PFSK-1 (cell line): ENCODE data around the gene PKN1.

Experiments
- FOXP2 ChIP-seq: optimal IDR thresholded peaks from 2 replicates; pipeline ENCODE3; 2011; ENCODE audit warnings: borderline replicate concordance, control low read depth, inconsistent platforms; ENCODE audit not compliant: insufficient read depth; ENCODE audit errors: extremely low read length, extremely low read depth
- POLR2AphosphoS5 ChIP-seq: IDR thresholded peaks from 2 replicates; pipeline ENCODE4 v1.6.1; 2012; ENCODE audit warnings: low read depth, mild to moderate bottlenecking, control low read depth, low read length, moderate library complexity
- SIN3A ChIP-seq: IDR thresholded peaks from 2 replicates; pipeline ENCODE4 v1.6.1; 2012; ENCODE audit warnings: mild to moderate bottlenecking, low read length, moderate library complexity, borderline replicate concordance; ENCODE audit not compliant: insufficient read depth
- TAF1 ChIP-seq: IDR thresholded peaks from 2 replicates; pipeline ENCODE4 v1.6.1; 2012; ENCODE audit warnings: low read length, control low read depth, borderline replicate concordance; ENCODE audit not compliant: insufficient read depth
- TF ChIP-seq, protein P1 (sequence below), 2 experiments: IDR thresholded peaks; 2 replicates each; pipeline versions ENCODE4 v1.6.1 to v1.8.0; 2011 to 2012; ENCODE audit warnings: low read depth in 2 of 2, low read length in 2 of 2, control low read depth in 1 of 2, inconsistent platforms in 1 of 2, mild to moderate bottlenecking in 1 of 2, moderate library complexity in 1 of 2; ENCODE audit not compliant: insufficient read depth in 1 of 2

Gene PKN1

GRCh38 chr19:14412996-14413692 lies 20.0 kb upstream of the PKN1 start:
- TF ChIP-seq TAF1 = no peak
- no peak for TF ChIP-seq FOXP2
- no peak for TF ChIP-seq SIN3A
- TF ChIP-seq, protein P1, sequence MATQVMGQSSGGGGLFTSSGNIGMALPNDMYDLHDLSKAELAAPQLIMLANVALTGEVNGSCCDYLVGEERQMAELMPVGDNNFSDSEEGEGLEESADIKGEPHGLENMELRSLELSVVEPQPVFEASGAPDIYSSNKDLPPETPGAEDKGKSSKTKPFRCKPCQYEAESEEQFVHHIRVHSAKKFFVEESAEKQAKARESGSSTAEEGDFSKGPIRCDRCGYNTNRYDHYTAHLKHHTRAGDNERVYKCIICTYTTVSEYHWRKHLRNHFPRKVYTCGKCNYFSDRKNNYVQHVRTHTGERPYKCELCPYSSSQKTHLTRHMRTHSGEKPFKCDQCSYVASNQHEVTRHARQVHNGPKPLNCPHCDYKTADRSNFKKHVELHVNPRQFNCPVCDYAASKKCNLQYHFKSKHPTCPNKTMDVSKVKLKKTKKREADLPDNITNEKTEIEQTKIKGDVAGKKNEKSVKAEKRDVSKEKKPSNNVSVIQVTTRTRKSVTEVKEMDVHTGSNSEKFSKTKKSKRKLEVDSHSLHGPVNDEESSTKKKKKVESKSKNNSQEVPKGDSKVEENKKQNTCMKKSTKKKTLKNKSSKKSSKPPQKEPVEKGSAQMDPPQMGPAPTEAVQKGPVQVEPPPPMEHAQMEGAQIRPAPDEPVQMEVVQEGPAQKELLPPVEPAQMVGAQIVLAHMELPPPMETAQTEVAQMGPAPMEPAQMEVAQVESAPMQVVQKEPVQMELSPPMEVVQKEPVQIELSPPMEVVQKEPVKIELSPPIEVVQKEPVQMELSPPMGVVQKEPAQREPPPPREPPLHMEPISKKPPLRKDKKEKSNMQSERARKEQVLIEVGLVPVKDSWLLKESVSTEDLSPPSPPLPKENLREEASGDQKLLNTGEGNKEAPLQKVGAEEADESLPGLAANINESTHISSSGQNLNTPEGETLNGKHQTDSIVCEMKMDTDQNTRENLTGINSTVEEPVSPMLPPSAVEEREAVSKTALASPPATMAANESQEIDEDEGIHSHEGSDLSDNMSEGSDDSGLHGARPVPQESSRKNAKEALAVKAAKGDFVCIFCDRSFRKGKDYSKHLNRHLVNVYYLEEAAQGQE (IDR thresholded peaks at IDR 0.05; ENCODE audit: insufficient read depth in 1 of 2, low read depth in 2 of 2, low read length in 2 of 2) = no peak
- no peak for TF ChIP-seq POLR2AphosphoS5

DNA sequence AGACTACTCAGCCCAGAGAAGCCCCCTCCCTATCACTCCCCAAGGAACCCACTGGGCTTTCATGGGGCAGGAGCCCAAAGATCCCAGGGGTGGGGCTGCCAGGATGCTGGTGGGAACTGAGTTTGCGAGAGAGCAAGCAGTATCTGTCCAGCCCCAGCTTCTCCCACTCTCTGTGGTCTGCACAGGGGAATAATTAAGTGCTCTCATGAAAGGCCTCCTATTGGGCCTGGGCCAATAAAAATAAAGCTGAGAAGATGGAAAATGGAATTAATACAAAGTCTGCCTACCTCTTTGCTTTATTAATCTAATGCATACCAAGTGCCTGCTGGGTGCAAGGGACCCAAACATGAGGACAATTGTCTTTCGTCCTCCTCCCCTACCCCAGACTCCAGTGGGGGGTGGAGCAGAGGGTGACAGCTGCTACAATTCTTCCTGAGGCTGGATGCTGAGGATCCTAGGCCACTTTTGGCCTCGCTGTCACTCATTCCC lies 19.4 kb upstream of the PKN1 start:
- TF ChIP-seq POLR2AphosphoS5 (no peak), SIN3A (no peak), TAF1 (no peak), FOXP2 (no peak)

DNA sequence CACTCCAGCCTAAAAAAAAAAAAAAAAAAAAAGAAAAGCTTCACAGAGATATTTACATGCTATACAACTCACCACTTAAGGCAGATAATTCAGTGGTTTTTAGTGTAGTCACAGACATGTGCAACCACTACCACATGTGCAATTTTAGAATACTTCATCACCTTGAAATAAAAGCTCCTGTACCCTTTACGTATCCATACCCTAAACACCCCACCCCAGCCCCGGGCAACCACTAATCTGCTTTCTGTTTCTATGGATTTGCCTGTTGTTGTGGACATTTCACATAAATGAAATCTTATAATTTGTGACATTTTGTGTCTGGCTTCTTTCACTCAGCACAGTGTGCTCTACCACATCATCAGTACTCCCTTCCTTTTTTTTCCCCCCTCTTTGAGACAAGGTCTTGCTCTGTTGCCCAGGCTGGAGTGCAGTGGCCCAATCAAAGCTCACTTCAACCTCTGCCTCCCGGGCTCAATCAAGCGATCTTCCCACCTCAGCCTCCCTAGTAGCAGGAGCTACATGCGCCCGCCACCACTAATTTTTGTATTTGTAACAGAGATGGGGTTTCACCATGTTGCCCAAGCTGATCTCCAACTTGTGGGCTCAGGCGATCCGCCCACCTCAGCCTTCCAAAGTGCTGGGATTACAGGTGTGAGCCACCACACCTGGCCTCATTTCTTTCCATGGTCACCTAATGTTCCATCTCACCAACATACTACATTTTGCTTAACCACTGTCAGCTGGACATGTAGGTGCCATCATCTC lies 18.0 kb upstream of the PKN1 start:
- TF ChIP-seq SIN3A = no peak

DNA sequence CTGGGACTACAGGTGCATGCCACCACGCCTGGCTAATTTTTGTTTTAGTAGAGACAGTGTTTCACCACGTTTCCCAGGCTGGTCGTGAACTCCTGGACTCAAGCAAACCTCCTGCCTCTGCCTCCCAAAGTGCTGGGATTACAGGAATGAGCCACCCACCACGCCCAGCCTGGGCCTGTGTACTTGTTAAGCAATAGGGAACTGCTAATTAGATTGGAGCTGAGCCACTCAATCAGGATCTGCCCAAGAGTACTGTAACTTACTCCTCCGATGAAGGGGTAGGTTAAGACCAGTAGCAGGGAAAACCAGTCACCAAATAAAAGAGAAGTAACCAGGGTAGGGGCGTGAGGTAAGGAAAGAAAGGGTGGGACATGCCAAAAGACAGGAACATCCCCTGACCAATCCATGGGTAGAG lies 16.3 kb upstream of the PKN1 start:
- TF ChIP-seq TAF1 (no peak), FOXP2 (no peak), SIN3A (no peak), POLR2AphosphoS5 (no peak)
- TF ChIP-seq, protein P1 (IDR thresholded peaks at IDR 0.05; ENCODE audit: insufficient read depth in 1 of 2, low read depth in 2 of 2, low read length in 2 of 2) = no peak

- TF ChIP-seq, protein P1 (IDR thresholded peaks at IDR 0.05; ENCODE audit: insufficient read depth in 1 of 2, low read depth in 2 of 2, low read length in 2 of 2) = no peak
- TF ChIP-seq FOXP2 (no peak), TAF1 (no peak), POLR2AphosphoS5 (no peak), SIN3A (no peak)
Observed at GRCh38 chr19:14418856-14419105, 14.3 kb upstream of the PKN1 start.

GRCh38 chr19:14419106-14419813 lies 13.8 kb upstream of the PKN1 start, which contains the start of gene DDX39A:
DDX39A (minus strand) TSS chr19:14419341; CDS start chr19:14413220, 6,121 bp downstream.
- TF ChIP-seq, protein P1 (IDR thresholded peaks at IDR 0.05; ENCODE audit: insufficient read depth in 1 of 2, low read depth in 2 of 2, low read length in 2 of 2) = 0 out of 4 replicates have a peak, but pooled peaks of 1 of the 2 experiments have one; percentile 49
- peak; percentile 12; the same call in 1 of the 2 replicates for TF ChIP-seq SIN3A
- TF ChIP-seq TAF1 = peak; percentile 86
- no peak for TF ChIP-seq FOXP2
- peak; percentile 99 for TF ChIP-seq POLR2AphosphoS5
